Panc1 (cell line): ENCODE data around the gene KIAA1614. TPM values are rescaled to one million over a fixed set of nuclear protein-coding genes. Genes with fewer than 3 reads are reported as not detected.

Experiments used
- ATAC-seq: fragments of 200-7000 bp; cut with Tn5 transposase; 2 replicates; pipeline ENCODE4 v1.9.1; 2020; ENCODE audit warnings: mild to moderate bottlenecking, moderate library complexity
- BruUV-seq: library from RNA; stranded (reverse); fragments of 400-500 nt; replicated peaks from 2 replicates; lab custom pipeline; 2021; lab: Mats Ljungman, UMichigan
- CTCF ChIA-PET: fragments of 300-600 bp; sonication (Branson Sonifier 250); formaldehyde crosslinking; loops from one replicate; lab custom pipeline; 2022; ENCODE audit warnings: antibody characterized with exemption; lab: Charles Lee
- POLR2A ChIA-PET: fragments of 300-600 bp; sonication (Branson Sonifier 250); formaldehyde crosslinking; loops from one replicate; lab custom pipeline; 2022; ENCODE audit warnings: antibody characterized with exemption; lab: Charles Lee
- DNase-seq: peaks from one replicate; pipeline ENCODE4 v3.0.0-alpha.2; 2010; ENCODE audit warnings: low read depth, low spot score
- H3K27ac ChIP-seq: 2 replicates; pipeline ENCODE4 v1.5.1; 2011; ENCODE audit warnings: mild to moderate bottlenecking, low read length, inconsistent platforms
- H3K27me3 ChIP-seq: fragments of 200-500 bp; sonication (Bioruptor generic); 2 replicates; pipeline ENCODE4 v1.6.0; 2014; ENCODE audit warnings: low read length, inconsistent platforms; ENCODE audit not compliant: control insufficient read depth, insufficient read depth
- H3K36me3 ChIP-seq: fragments of 200-500 bp; sonication (Bioruptor generic); 2 replicates; pipeline ENCODE4 v1.5.1; 2014; ENCODE audit warnings: inconsistent platforms, mild to moderate bottlenecking, low read length, moderate library complexity; ENCODE audit not compliant: control insufficient read depth, insufficient read depth
- H3K4me1 ChIP-seq: 2 replicates; pipeline ENCODE4 v1.5.1; 2011; ENCODE audit warnings: inconsistent platforms, mild to moderate bottlenecking, low read length, moderate library complexity; ENCODE audit not compliant: control insufficient read depth, insufficient read depth
- H3K4me3 ChIP-seq, 2 experiments: 2 replicates each; pipeline ENCODE4 v1.5.1; 2011 to 2012; ENCODE audit warnings: low read depth in 2 of 2, low read length in 2 of 2, mild to moderate bottlenecking in 2 of 2, inconsistent platforms in 1 of 2, moderate library complexity in 1 of 2
- H3K9me3 ChIP-seq: fragments of 200-500 bp; sonication (Bioruptor generic); 2 replicates; pipeline ENCODE4 v1.5.1; 2014; ENCODE audit warnings: low read depth, mild to moderate bottlenecking, inconsistent platforms, low read length, moderate library complexity; ENCODE audit not compliant: control insufficient read depth, insufficient read depth
- CTCF ChIP-seq: fragments of 450-650 bp; IDR thresholded peaks from 2 replicates; pipeline ENCODE4 v1.5.1; 2017; ENCODE audit warnings: mild to moderate bottlenecking
- POLR2AphosphoS5 ChIP-seq: IDR thresholded peaks from 2 replicates; pipeline ENCODE4 v1.6.1; 2012; ENCODE audit warnings: mild to moderate bottlenecking, low read depth, low read length, moderate library complexity
- REST ChIP-seq, 2 experiments: IDR thresholded peaks; 2 replicates each; pipeline ENCODE4 v1.6.1; 2011 to 2012; ENCODE audit warnings: low read depth in 2 of 2, control low read depth in 1 of 2, low read length in 1 of 2, mild to moderate bottlenecking in 1 of 2, moderate library complexity in 1 of 2; ENCODE audit not compliant: insufficient read depth in 1 of 2
- SIN3A ChIP-seq: IDR thresholded peaks from 2 replicates; pipeline ENCODE4 v1.6.1; 2012; ENCODE audit warnings: low read depth, mild to moderate bottlenecking, low read length, moderate library complexity, borderline replicate concordance; ENCODE audit not compliant: insufficient read depth
- TCF7L2 ChIP-seq: IDR thresholded peaks from 2 replicates; pipeline ENCODE4 v1.6.1; 2011; ENCODE audit warnings: mild to moderate bottlenecking, low read depth, low read length, inconsistent platforms
- in situ Hi-C: cut with HindIII; loops from 2 replicates; pipeline ENCODE4 v1.10.0; 2016; ENCODE audit warnings: low sequenced_read_pairs, low pct_unique_long_range_greater_than_20kb
- intact Hi-C: fragments of 100-400 bp; cut with micrococcal nuclease; formaldehyde crosslinking; loops from one replicate; pipeline ENCODE4 v1.10.0; 2022; ENCODE audit not compliant: unreplicated experiment
- total RNA-seq: library from RNA; stranded (reverse); gene quantifications from one replicate; pipeline ENCODE4 v1.2.1, GENCODE V29; 2021; ENCODE audit not compliant: unreplicated experiment

The KIAA1614 gene
- total RNA-seq, 1 experiment from 2014 or later = 0.80 TPM

GRCh38 chr1:180981596-180982387 is 69.1 kb downstream of the KIAA1614 start:
- H3K4me3 ChIP-seq = no peak overlapping the region
- intact Hi-C loops (no loop called here), in situ Hi-C loops (no loop called here)
- no TSS peak for BruUV-seq
- DNase-seq (no peak), ATAC-seq (no peak)
- H3K4me1 ChIP-seq = no peaks in the 10 kb centered on the region
- ChIA-PET CTCF (no interaction called here), POLR2A (no interaction called here)
- no peaks in the 10 kb centered on the region; the same call in 1 of the 2 replicates for H3K36me3 ChIP-seq
- H3K27ac ChIP-seq = no peak overlapping the region
- TF ChIP-seq SIN3A (no peak), TCF7L2 (no peak), CTCF (no peak), POLR2AphosphoS5 (no peak), REST (IDR thresholded peaks at IDR 0.05; ENCODE audit: insufficient read depth in 1 of 2, low read depth in 2 of 2, low read length in 1 of 2) (no peak)
- no peaks in the 10 kb centered on the region for H3K9me3 ChIP-seq
- no peaks in the 10 kb centered on the region for H3K27me3 ChIP-seq

GRCh38 chr1:180982422-180982821 is 69.7 kb downstream of the KIAA1614 start:
- ATAC-seq (no peak), DNase-seq (no peak)
- TF ChIP-seq TCF7L2 (no peak), SIN3A (no peak), CTCF (no peak), POLR2AphosphoS5 (no peak), REST (IDR thresholded peaks at IDR 0.05; ENCODE audit: insufficient read depth in 1 of 2, low read depth in 2 of 2, low read length in 1 of 2) (no peak)
- ChIA-PET CTCF (no interaction called here), POLR2A (no interaction called here)
- Histone ChIP-seq H3K27me3 (no peaks in the 10 kb centered on the region), H3K4me3 (no peak overlapping the region), H3K9me3 (no peaks in the 10 kb centered on the region), H3K4me1 (no peaks in the 10 kb centered on the region), H3K36me3 (no peaks in the 10 kb centered on the region; the same call in none of the 2 replicates), H3K27ac (no peak overlapping the region)
- in situ Hi-C loops = no loop called here
- no TSS peak for BruUV-seq
- intact Hi-C loops = no loop called here
